HEK293 (cell line): ENCODE measurements around the gene LRP1-AS.

Experiments
- CTCF ChIP-seq: fragments of 450-650 bp; formaldehyde crosslinking; IDR thresholded peaks from 2 replicates; pipeline ENCODE4 v1.5.1; 2016; ENCODE audit warnings: missing biosample characterization, missing genetic modification characterization
- FEZF1 ChIP-seq: fragments of 450-650 bp; formaldehyde crosslinking; IDR thresholded peaks from 2 replicates; pipeline ENCODE4 v1.5.1; 2016; ENCODE audit warnings: missing biosample characterization, missing genetic modification characterization
- HIC1 ChIP-seq: fragments of 450-650 bp; formaldehyde crosslinking; IDR thresholded peaks from 2 replicates; pipeline ENCODE4 v1.5.1; 2016; ENCODE audit warnings: missing biosample characterization, missing genetic modification characterization
- OSR2 ChIP-seq: fragments of 450-650 bp; formaldehyde crosslinking; IDR thresholded peaks from 2 replicates; pipeline ENCODE4 v1.5.1; 2016; ENCODE audit warnings: missing biosample characterization, missing genetic modification characterization
- SP3 ChIP-seq: fragments of 450-650 bp; formaldehyde crosslinking; IDR thresholded peaks from 2 replicates; pipeline ENCODE4 v1.5.1; 2016; ENCODE audit warnings: missing biosample characterization, missing genetic modification characterization
- YY2 ChIP-seq: fragments of 450-650 bp; formaldehyde crosslinking; IDR thresholded peaks from 2 replicates; pipeline ENCODE4 v1.5.1; 2016; ENCODE audit warnings: missing biosample characterization, missing genetic modification characterization
- ZFP69B ChIP-seq: fragments of 450-650 bp; formaldehyde crosslinking; IDR thresholded peaks from 2 replicates; pipeline ENCODE4 v1.5.1; 2016; ENCODE audit warnings: missing biosample characterization, missing genetic modification characterization
- ZNF140 ChIP-seq: fragments of 450-650 bp; formaldehyde crosslinking; IDR thresholded peaks from 2 replicates; pipeline ENCODE4 v1.5.1; 2016; ENCODE audit warnings: missing biosample characterization, missing genetic modification characterization
- ZNF157 ChIP-seq: fragments of 450-650 bp; formaldehyde crosslinking; IDR thresholded peaks from 2 replicates; pipeline ENCODE4 v1.5.1; 2016; ENCODE audit warnings: missing biosample characterization, missing genetic modification characterization
- ZNF169 ChIP-seq: fragments of 450-650 bp; formaldehyde crosslinking; IDR thresholded peaks from 2 replicates; pipeline ENCODE4 v1.5.1; 2016; ENCODE audit warnings: missing biosample characterization, missing genetic modification characterization
- ZNF19 ChIP-seq: fragments of 450-650 bp; formaldehyde crosslinking; IDR thresholded peaks from 2 replicates; pipeline ENCODE4; 2016; ENCODE audit warnings: missing biosample characterization, missing genetic modification characterization, low read depth
- ZNF302 ChIP-seq: fragments of 450-650 bp; formaldehyde crosslinking; IDR thresholded peaks from 2 replicates; pipeline ENCODE4 v1.5.1; 2016; ENCODE audit warnings: missing biosample characterization, missing genetic modification characterization, low read depth
- ZNF335 ChIP-seq: fragments of 450-650 bp; formaldehyde crosslinking; conservative IDR thresholded peaks from 2 replicates; pipeline ENCODE4 v1.5.1; 2016; ENCODE audit warnings: missing biosample characterization, missing genetic modification characterization
- ZNF354C ChIP-seq: fragments of 450-650 bp; formaldehyde crosslinking; IDR thresholded peaks from 2 replicates; pipeline ENCODE4 v1.5.1; 2016; ENCODE audit warnings: missing biosample characterization, missing genetic modification characterization, low read depth, borderline replicate concordance
- ZNF37A ChIP-seq: fragments of 450-650 bp; IDR thresholded peaks from 2 replicates; pipeline ENCODE4 v1.5.1; 2018; ENCODE audit warnings: missing biosample characterization, missing genetic modification characterization
- ZNF394 ChIP-seq: fragments of 450-650 bp; formaldehyde crosslinking; IDR thresholded peaks from 2 replicates; pipeline ENCODE4 v1.5.1; 2016; ENCODE audit warnings: missing biosample characterization, missing genetic modification characterization, mild to moderate bottlenecking, moderate library complexity, borderline replicate concordance
- ZNF433 ChIP-seq: fragments of 450-650 bp; formaldehyde crosslinking; IDR thresholded peaks from 2 replicates; pipeline ENCODE4 v1.5.1; 2016; ENCODE audit warnings: missing biosample characterization, missing genetic modification characterization, low read depth
- ZNF521 ChIP-seq: fragments of 450-650 bp; formaldehyde crosslinking; IDR thresholded peaks from 2 replicates; pipeline ENCODE4 v1.5.1; 2017; ENCODE audit warnings: missing biosample characterization, mild to moderate bottlenecking, missing genetic modification characterization
- ZNF549 ChIP-seq: fragments of 450-650 bp; IDR thresholded peaks from 2 replicates; pipeline ENCODE4 v1.5.1; 2018; ENCODE audit warnings: missing biosample characterization, missing genetic modification characterization, mild to moderate bottlenecking, inconsistent platforms, moderate library complexity
- ZNF585B ChIP-seq: fragments of 450-650 bp; formaldehyde crosslinking; IDR thresholded peaks from 2 replicates; pipeline ENCODE4 v1.5.1; 2016; ENCODE audit warnings: missing biosample characterization, missing genetic modification characterization
- ZNF670 ChIP-seq: fragments of 450-650 bp; formaldehyde crosslinking; IDR thresholded peaks from 2 replicates; pipeline ENCODE4 v1.5.1; 2016; ENCODE audit warnings: missing biosample characterization, missing genetic modification characterization, low read depth
- ZNF704 ChIP-seq: fragments of 450-650 bp; formaldehyde crosslinking; IDR thresholded peaks from 2 replicates; pipeline ENCODE4 v1.5.1; 2016; ENCODE audit warnings: missing biosample characterization, missing genetic modification characterization
- ZNF76 ChIP-seq: fragments of 450-650 bp; formaldehyde crosslinking; IDR thresholded peaks from 2 replicates; pipeline ENCODE4; 2016; ENCODE audit warnings: low read depth, missing biosample characterization, missing genetic modification characterization, borderline replicate concordance
- ZSCAN23 ChIP-seq: fragments of 450-650 bp; formaldehyde crosslinking; IDR thresholded peaks from 2 replicates; pipeline ENCODE4 v1.5.1; 2016; ENCODE audit warnings: missing biosample characterization, missing genetic modification characterization
- TF ChIP-seq, protein P1 (sequence below): fragments of 450-650 bp; formaldehyde crosslinking; IDR thresholded peaks from 2 replicates; pipeline ENCODE4 v1.5.1; 2017; ENCODE audit warnings: missing biosample characterization, missing genetic modification characterization
- TF ChIP-seq, protein P2 (sequence below): fragments of 450-650 bp; formaldehyde crosslinking; IDR thresholded peaks from 2 replicates; pipeline ENCODE4 v1.5.1; 2016; ENCODE audit warnings: missing biosample characterization, missing genetic modification characterization
- TF ChIP-seq, protein P3 (sequence below): fragments of 450-650 bp; formaldehyde crosslinking; IDR thresholded peaks from 2 replicates; pipeline ENCODE4 v1.5.1; 2016; ENCODE audit warnings: missing biosample characterization, missing genetic modification characterization
- TF ChIP-seq, protein P4 (sequence below): fragments of 450-650 bp; formaldehyde crosslinking; IDR thresholded peaks from 2 replicates; pipeline ENCODE4 v1.5.1; 2016; ENCODE audit warnings: missing biosample characterization, missing genetic modification characterization

LRP1-AS gene

GRCh38 chr12:57182918-57183575 is 35.6 kb upstream of the LRP1-AS start (continued):
- TF ChIP-seq ZNF140 (tag by site-specific recombination) (no peak), ZNF704 (tag by site-specific recombination) (no peak), ZNF169 (tag by site-specific recombination) (no peak), ZNF549 (no peak), YY2 (no peak), ZNF37A (tag by site-specific recombination) (no peak), ZNF302 (no peak), SP3 (tag by site-specific recombination) (no peak), ZNF585B (tag by site-specific recombination) (no peak), ZNF157 (tag by site-specific recombination) (no peak), ZFP69B (tag by site-specific recombination) (no peak), ZNF521 (no peak), ZSCAN23 (tag by site-specific recombination) (no peak), ZNF76 (no peak), ZNF335 (no peak), OSR2 (no peak), CTCF (peak; percentile 91), ZNF433 (tag by site-specific recombination) (no peak), ZNF394 (tag by site-specific recombination) (no peak), ZNF670 (no peak), ZNF354C (no peak), ZNF19 (no peak), HIC1 (tag by site-specific recombination) (no peak), FEZF1 (tag by site-specific recombination) (no peak)
- TF ChIP-seq, protein P1, sequence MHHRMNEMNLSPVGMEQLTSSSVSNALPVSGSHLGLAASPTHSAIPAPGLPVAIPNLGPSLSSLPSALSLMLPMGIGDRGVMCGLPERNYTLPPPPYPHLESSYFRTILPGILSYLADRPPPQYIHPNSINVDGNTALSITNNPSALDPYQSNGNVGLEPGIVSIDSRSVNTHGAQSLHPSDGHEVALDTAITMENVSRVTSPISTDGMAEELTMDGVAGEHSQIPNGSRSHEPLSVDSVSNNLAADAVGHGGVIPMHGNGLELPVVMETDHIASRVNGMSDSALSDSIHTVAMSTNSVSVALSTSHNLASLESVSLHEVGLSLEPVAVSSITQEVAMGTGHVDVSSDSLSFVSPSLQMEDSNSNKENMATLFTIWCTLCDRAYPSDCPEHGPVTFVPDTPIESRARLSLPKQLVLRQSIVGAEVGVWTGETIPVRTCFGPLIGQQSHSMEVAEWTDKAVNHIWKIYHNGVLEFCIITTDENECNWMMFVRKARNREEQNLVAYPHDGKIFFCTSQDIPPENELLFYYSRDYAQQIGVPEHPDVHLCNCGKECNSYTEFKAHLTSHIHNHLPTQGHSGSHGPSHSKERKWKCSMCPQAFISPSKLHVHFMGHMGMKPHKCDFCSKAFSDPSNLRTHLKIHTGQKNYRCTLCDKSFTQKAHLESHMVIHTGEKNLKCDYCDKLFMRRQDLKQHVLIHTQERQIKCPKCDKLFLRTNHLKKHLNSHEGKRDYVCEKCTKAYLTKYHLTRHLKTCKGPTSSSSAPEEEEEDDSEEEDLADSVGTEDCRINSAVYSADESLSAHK = no peak
- TF ChIP-seq, protein P2, sequence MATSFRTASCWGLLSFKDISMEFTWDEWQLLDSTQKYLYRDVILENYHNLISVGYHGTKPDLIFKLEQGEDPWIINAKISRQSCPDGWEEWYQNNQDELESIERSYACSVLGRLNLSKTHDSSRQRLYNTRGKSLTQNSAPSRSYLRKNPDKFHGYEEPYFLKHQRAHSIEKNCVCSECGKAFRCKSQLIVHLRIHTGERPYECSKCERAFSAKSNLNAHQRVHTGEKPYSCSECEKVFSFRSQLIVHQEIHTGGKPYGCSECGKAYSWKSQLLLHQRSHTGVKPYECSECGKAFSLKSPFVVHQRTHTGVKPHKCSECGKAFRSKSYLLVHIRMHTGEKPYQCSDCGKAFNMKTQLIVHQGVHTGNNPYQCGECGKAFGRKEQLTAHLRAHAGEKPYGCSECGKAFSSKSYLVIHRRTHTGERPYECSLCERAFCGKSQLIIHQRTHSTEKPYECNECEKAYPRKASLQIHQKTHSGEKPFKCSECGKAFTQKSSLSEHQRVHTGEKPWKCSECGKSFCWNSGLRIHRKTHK (tag by site-specific recombination) = no peak
- TF ChIP-seq, protein P3, sequence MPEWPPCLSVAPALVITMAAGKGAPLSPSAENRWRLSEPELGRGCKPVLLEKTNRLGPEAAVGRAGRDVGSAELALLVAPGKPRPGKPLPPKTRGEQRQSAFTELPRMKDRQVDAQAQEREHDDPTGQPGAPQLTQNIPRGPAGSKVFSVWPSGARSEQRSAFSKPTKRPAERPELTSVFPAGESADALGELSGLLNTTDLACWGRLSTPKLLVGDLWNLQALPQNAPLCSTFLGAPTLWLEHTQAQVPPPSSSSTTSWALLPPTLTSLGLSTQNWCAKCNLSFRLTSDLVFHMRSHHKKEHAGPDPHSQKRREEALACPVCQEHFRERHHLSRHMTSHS = no peak
- TF ChIP-seq, protein P4, sequence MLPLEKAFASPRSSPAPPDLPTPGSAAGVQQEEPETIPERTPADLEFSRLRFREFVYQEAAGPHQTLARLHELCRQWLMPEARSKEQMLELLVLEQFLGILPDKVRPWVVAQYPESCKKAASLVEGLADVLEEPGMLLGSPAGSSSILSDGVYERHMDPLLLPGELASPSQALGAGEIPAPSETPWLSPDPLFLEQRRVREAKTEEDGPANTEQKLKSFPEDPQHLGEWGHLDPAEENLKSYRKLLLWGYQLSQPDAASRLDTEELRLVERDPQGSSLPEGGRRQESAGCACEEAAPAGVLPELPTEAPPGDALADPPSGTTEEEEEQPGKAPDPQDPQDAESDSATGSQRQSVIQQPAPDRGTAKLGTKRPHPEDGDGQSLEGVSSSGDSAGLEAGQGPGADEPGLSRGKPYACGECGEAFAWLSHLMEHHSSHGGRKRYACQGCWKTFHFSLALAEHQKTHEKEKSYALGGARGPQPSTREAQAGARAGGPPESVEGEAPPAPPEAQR (tag by site-specific recombination) = no peak
